ENCODE data around the gene CD22. TPM values are rescaled to one million over a fixed set of nuclear protein-coding genes. Genes with fewer than 3 reads are reported as not detected.

Gene CD22
- total and polyA plus RNA-seq, 2 of the 8 experiments (the other 6 are each of a cell fraction or from before 2014, with no cell fraction given), result 0.06 to 0.60 TPM

DNA sequence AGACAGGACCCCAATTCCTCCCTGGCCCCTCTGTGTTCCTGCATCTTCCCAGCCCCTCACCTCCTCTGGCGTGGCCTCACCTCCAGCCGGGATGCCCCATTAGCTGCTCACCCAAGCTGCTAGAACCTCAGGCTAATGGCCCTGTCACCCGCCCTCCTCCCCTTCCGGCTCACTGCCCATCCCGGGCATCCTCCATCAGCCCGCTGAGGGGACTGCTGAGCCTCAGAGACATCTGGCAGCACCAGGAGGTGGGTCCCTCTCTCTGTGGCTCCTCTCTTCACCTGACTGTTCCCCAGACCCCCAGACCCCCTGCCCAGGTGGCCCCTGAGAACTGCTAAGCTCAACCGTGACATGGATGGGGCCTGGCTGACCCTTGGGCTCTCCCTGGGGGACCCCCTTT, 21.6 kb downstream of the CD22 start:
- CTCF ChIA-PET (ENCODE audit: partially characterized antibody), result interaction anchor here (0.6 to 3.9 kb wide), 11 partner anchors 8 to 337 kb away, joined by 3 to 22 read pairs (median 4); no protein-coding TSS in a partner anchor
- no peak overlapping the region for H3K4ac ChIP-seq (replicated peaks; ENCODE audit: insufficient read length, low read depth, low read length)
- H3K9ac ChIP-seq (replicated peaks in 1 of 4; ENCODE audit: extremely low read depth in 1 of 4, low read depth in 3 of 4, low read length in 3 of 4), result no peak overlapping the region
- no peaks in the 10 kb centered on the region; the same call in 1 of the 2 replicates for H3K23me2 ChIP-seq (ENCODE audit: low read depth, low read length)
- 82% methylated on average over 4 of the region's 7 CpGs; no CpG with 5 or more reads in 1 of the 2 experiments for WGBS, 2 experiments (ENCODE audit: extremely low coverage in 1 of 2, insufficient coverage in 1 of 2, insufficient read length in 1 of 2, insufficient replicate concordance in 2 of 2, low coverage in 1 of 2, low lambda C conversion rate in 2 of 2, missing lambda C conversion rate in 1 of 2)
- no peak overlapping the region for H2AFZ ChIP-seq (ENCODE audit: low read length)
- no peaks in the 10 kb centered on the region for H3K9me3 ChIP-seq (ENCODE audit: insufficient read depth in 2 of 2, low read depth in 1 of 2, low read length in 1 of 2)
- H3K79me2 ChIP-seq (ENCODE audit: control insufficient read depth in 1 of 2, insufficient read depth in 2 of 2, low read length in 2 of 2), result no peaks in the 10 kb centered on the region
- H3K79me1 ChIP-seq (ENCODE audit: low read depth, low read length), result no peaks in the 10 kb centered on the region
- H3K18ac ChIP-seq (ENCODE audit: extremely low read depth, low read length), result no peak overlapping the region
- FAIRE-seq, result no peak
- no peak overlapping the region for H2BK5ac ChIP-seq (ENCODE audit: low read depth, low read length)
- peak in 1 of 2 experiments; percentile 41 for DNase-seq (ENCODE audit: low read depth in 1 of 2, low spot score in 2 of 2)
- H2AK5ac ChIP-seq (ENCODE audit: low read depth, low read length), result no peak overlapping the region
- H3K4me2 ChIP-seq (ENCODE audit: insufficient read depth in 1 of 2, low read depth in 2 of 2, low read length in 2 of 2), result no peak overlapping the region
- H4K20me1 ChIP-seq (replicated peaks in 1 of 2; ENCODE audit: control insufficient read depth in 1 of 2, insufficient read depth in 2 of 2, low read length in 2 of 2), result no peaks in the 10 kb centered on the region
- H3K27ac ChIP-seq (ENCODE audit: low read depth, low read length), result no peak overlapping the region
- H3K14ac ChIP-seq (ENCODE audit: insufficient read length), result no peak overlapping the region
- H3K56ac ChIP-seq (replicated peaks; ENCODE audit: insufficient read length, low read depth, low read length), result no peak overlapping the region
- H3K4me3 ChIP-seq (ENCODE audit: extremely low read depth in 1 of 4, insufficient read depth in 2 of 4, low read depth in 3 of 4, low read length in 4 of 4), result no peak overlapping the region
- no peak overlapping the region for H4K8ac ChIP-seq (ENCODE audit: extremely low read depth, insufficient read depth, low read length)
- peaks cover 0 to 2% (median 0%) of the 10 kb centered on the region in 4 experiments; a peak in 2 of 7 replicates for H3K4me1 ChIP-seq (replicated peaks in 1 of 4; ENCODE audit: control insufficient read depth in 3 of 4, insufficient read depth in 4 of 4, low read length in 3 of 4)
- no peak overlapping the region for H2BK12ac ChIP-seq (ENCODE audit: low read depth, low read length)
- no peak overlapping the region for H2BK120ac ChIP-seq (replicated peaks; ENCODE audit: low read depth, low read length)
- no peaks in the 10 kb centered on the region for H3K36me3 ChIP-seq (ENCODE audit: control insufficient read depth in 2 of 4, insufficient read depth in 4 of 4, low read length in 3 of 4)
- no peak overlapping the region for H2BK20ac ChIP-seq (ENCODE audit: low read length)
- H4K91ac ChIP-seq (replicated peaks; ENCODE audit: insufficient read length, low read length), result no peak overlapping the region
- POLR2A ChIA-PET (ENCODE audit: partially characterized antibody), result no interaction called here
- H4K5ac ChIP-seq (ENCODE audit: insufficient read length, low read depth, low read length), result no peak overlapping the region
- no peaks in the 10 kb centered on the region for H3K27me3 ChIP-seq (replicated peaks in 1 of 4; ENCODE audit: control insufficient read depth in 3 of 4, extremely low read depth in 1 of 4, insufficient read depth in 3 of 4, low read length in 3 of 4)
- H3K23ac ChIP-seq (ENCODE audit: insufficient read length), result no peak overlapping the region
- H2BK15ac ChIP-seq (ENCODE audit: low read length), result no peak overlapping the region
- TF ChIP-seq SAP30 (IDR thresholded peaks at IDR 0.05; ENCODE audit: insufficient read depth, insufficient replicate concordance, low read length) (no peak), TAF7 (optimal IDR thresholded peaks at IDR 0.05; ENCODE audit: borderline replicate concordance, low read depth, low read length) (no peak), POU5F1 (IDR thresholded peaks at IDR 0.05; ENCODE audit: low read depth, low read length) (no peak), SIN3A (conservative IDR thresholded peaks at IDR 0.05 in 1 of 2, IDR thresholded peaks at IDR 0.05 in 1 of 2; ENCODE audit: low read depth in 1 of 2, low read length in 2 of 2) (no peak), RXRA (IDR thresholded peaks at IDR 0.05; ENCODE audit: insufficient read depth, low read depth, low read length) (no peak), SP4 (IDR thresholded peaks at IDR 0.05; ENCODE audit: low read length) (no peak), CBX8 (IDR thresholded peaks at IDR 0.05; ENCODE audit: borderline replicate concordance, low read depth, low read length) (no peak), CHD2 (IDR thresholded peaks at IDR 0.05; ENCODE audit: low read length) (no peak), JUN (IDR thresholded peaks at IDR 0.05; ENCODE audit: low read depth, low read length) (no peak), KDM1A (IDR thresholded peaks at IDR 0.05; ENCODE audit: borderline replicate concordance, low read length) (no peak), CHD1 (IDR thresholded peaks at IDR 0.05; ENCODE audit: low read depth, low read length) (no peak), EP300 (IDR thresholded peaks at IDR 0.05; ENCODE audit: borderline replicate concordance in 1 of 2, low read depth in 2 of 2, low read length in 2 of 2) (no peak), FOSL1 (IDR thresholded peaks at IDR 0.05; ENCODE audit: insufficient read depth, low read depth, low read length) (no peak), HDAC6 (IDR thresholded peaks at IDR 0.05; ENCODE audit: low read depth, low read length) (no peak), TBP (IDR thresholded peaks at IDR 0.05; ENCODE audit: low read depth, low read length) (no peak)

Measured in H1 (cell line).